ENCODE measurements around the gene BACH2.

DNA sequence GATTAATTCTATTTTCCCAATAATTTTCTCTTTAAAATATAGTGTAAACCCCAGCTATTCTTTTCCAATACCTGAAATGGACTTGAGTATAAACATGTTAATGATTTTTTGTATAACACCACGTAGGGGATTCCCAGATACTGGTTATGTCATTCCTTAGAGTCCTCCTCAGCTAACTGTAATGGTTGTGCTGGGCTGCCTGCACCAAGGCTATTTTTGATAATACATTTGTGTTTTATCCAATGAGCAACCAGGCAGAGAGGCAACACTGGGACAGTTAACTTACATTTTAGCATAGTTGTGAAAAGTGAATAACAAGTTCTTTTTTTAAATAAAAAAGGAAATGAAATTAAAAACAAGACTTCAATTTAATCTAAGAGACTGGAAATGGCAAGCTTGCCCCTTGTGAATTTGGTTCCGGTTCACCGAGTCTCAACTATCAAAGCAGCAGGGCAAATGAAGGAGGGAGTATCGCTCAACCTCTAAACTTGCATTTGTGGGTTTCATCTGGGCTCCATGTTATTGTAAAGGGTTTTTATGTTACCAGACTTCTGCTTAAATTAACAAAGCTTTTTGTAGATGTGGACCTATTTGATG is 18.8 kb upstream of the BACH2 start:
- TF ChIP-seq CTCF (IDR thresholded peaks at IDR 0.05) (no peak), POLR2A (IDR thresholded peaks at IDR 0.05) (no peak), EP300 (IDR thresholded peaks at IDR 0.05) (no peak), POLR2AphosphoS5 (IDR thresholded peaks at IDR 0.05) (no peak)

Data from upper lobe of left lung (tissue), 4 donors.